Adrenal gland (tissue), 5 donors: ENCODE data around the gene SPATA3.
"Not testable (repeated sequence)": the region's sequence is repeated elsewhere in the genome, so short reads cannot be mapped to it uniquely, and the experiment has no call there.

Source experiments
- CTCF ChIP-seq, 6 experiments: fragments of 450-650 bp in 4 of 6; fragments of 200-600 bp in 2 of 6; sonication (generic) in 1 of 6; IDR thresholded peaks; 1 replicate in 5 of 6; 2 replicates in 1 of 6; pipeline versions ENCODE4 v1.5.1 to v1.8.0; 2016 to 2021; ENCODE audit warnings: antibody characterized with exemption in 6 of 6, mild to moderate bottlenecking in 2 of 6, moderate library complexity in 1 of 6
- POLR2A ChIP-seq, 2 donors: fragments of 450-650 bp; IDR thresholded peaks; one replicate each; pipeline ENCODE4 v1.6.1; 2017; ENCODE audit warnings: antibody characterized with exemption in 2 of 2, mild to moderate bottlenecking in 2 of 2, moderate library complexity in 1 of 2
- donor health status: DM: no; HTN: no; CAD: no.

- TF ChIP-seq CTCF, POLR2A (IDR thresholded peaks at IDR 0.05): not testable (repeated sequence)
Observed at GRCh38 chr2:231025059-231025458, 29.1 kb downstream of the SPATA3 start.
